ENCODE data around the gene SLC44A1.
"Not testable (repeated sequence)": the region's sequence is repeated elsewhere in the genome, so short reads cannot be mapped to it uniquely, and the experiment has no call there.

Gene SLC44A1

DNA sequence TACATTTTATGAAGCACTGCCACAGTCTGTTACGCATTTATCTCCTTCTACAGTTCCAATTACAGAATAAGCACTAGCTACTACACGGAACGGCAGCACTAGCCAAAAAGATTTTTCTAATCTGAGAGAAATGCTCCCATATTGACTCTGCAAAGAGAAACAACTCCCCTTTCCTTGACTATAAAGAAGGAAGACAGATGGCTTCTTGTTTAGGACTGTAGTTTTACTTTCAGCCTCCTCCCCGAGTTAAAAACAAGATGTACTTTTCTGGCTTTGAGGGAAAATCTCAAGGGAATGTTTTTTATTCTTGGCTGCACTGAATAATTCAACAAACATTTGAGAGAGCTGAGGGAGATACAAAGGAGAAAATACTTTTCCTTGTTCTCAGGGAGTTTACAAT lies 1.9 kb upstream of the SLC44A1 start:
- peak; percentile 97 for FAIRE-seq

DNA sequence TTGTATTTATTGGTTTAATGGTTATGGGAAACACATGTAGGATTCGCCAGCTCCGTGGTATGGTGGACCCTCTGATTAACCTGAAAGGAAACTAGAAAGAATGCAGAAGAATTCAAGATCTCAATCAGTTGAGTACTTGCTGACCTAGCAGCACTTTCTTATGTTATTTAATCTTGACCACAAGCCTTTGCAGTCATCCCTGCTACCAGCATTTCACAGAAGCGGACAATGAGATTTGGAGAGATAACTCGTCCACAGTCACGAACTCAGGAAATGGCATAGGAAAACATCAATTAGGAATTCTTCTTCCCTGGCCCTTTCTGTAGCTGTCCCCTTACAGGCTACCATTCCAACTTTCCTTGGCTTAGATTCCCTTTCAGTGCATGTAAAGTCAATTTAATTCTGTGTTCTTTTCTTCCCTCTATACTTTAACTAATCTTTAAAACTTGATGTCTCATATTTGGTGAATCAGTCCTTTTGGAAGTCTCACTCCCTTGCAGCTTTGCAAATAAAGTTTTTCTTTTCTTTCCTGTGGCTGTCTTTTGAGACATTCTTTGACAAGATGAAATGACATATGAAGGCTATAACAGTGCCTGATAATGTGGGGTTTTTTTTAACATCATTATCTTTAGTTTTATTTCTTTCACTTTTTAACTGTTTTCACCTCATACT lies 1.3 kb upstream of the SLC44A1 start:
- no peak for FAIRE-seq

DNA sequence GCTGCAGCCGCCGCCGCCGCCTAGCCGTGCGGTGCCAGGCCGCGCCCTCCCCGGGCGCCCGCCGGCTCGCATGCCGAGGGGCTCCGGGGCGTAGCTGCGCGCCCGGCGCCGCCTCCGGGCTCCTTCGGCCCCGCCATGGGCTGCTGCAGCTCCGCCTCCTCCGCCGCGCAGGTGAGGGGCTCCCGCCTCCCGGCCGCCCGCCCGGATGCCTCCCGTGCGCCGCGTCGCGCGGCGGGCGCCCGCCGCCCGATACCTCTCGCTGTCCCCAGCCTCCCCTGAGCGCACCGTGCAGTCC lies 230 bp downstream of the SLC44A1 start:
- FAIRE-seq = no peak

DNA sequence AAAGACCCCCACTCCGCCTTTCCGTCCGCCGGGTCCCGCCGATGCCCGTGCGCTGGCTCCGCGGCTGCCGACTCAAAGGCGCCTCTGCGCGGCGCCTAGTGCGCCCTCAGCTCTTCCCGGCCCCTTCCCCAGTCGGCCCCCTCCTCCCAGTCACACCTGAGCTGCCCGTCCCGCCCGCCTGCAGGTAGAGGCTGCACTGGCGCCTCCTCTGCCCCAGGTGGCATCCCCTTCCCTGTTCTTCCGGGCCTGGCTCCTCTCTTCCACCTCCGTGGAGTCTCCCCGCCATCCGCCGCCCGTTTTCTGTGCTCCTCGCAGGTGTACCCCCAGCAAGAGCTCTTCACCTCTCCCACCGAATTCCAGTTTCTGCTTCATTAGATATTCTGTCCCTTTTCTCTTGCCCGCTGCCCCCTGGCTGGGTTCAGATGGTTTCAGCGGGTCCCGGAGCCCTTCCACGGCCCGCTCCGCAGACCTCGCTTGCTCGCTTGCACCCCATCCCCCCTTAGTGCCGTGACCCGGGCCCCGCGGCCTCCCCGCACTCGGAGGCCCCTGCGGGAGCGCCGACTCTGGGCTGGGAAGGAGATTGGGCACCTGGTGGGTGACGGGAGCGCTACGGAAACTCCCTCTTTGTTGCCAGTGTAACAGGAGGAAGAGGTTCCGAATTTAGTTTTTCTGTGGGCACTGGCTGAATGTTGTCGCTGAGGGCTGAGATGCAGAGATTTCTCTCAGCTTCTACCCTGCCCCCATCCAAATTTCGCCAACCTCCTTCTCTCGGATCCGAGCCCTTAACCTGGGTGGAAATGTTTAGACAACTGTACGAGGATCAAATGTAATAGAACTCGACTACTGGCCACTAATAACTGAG lies 809 bp downstream of the SLC44A1 start:
- FAIRE-seq = no peak

DNA sequence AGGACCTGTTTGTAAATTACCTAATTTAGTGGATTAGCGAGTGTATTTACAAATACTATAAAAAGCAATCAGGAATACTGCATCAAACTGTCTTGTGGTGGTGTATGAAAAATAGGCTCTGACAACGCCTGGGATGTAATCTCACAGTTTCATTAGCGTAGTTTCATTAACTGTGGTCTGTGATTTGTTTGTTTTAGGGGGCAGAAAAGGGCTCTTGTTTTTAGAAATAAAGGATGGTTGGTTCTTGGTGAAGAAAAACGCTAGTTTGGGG lies 1.4 kb downstream of the SLC44A1 start:
- FAIRE-seq = no peak

- FAIRE-seq = no peak
These were observed 2.3 kb downstream of the SLC44A1 start for GRCh38 chr9:105246656-105247173.

- no peak for FAIRE-seq
These were observed 4.2 kb downstream of the SLC44A1 start for GRCh38 chr9:105248691-105249090.

DNA sequence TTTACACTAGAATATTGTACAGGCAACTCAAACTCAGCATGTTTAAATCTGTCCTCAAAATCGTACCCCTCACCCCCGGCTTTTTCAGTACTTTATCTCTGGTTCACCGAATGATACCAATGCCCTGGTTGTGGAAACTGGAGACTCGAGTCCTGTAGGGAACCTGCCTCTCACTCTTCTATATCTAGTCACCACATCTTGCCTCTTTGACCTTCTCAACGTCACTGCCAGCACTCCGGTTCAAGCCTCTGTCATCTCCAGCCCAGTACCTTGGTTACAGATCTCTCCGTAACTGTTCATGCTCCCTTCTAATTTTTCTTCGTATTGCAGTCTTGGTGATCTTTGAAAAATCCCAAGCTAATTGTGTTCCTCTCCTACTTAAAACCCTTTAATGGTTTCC lies 6.7 kb downstream of the SLC44A1 start:
- FAIRE-seq = no peak

DNA sequence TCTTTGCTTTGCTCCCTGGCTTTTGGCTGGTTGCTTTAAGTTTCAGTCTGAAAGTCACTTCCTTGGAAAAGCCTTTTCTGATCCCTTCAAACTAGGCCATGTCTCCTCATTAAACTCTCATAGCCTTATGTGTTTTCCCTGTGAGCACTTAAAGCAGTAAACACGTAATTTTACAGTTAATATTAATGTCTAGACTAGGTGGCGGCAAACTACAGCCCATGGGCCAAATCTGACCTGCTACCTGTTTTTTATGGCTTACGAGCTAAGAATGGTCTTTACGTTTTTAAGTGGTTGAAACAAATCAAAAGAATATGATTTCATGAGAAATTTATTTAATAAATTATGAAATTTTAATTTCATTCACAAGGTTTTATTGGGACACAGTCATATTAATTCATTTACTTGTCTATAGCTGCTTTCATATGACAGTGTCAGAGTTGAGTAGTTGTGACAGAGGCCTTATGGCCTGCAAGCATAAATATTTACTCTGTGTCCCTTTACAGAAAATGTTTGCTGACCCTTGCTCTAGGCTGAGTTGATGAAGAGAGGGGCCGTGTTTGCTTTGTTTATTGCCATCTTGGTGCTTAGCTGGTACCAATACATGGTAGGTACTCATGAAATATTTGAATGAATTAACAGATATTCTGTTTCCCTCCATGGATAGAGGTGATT lies 7.4 kb downstream of the SLC44A1 start:
- FAIRE-seq = no peak

DNA sequence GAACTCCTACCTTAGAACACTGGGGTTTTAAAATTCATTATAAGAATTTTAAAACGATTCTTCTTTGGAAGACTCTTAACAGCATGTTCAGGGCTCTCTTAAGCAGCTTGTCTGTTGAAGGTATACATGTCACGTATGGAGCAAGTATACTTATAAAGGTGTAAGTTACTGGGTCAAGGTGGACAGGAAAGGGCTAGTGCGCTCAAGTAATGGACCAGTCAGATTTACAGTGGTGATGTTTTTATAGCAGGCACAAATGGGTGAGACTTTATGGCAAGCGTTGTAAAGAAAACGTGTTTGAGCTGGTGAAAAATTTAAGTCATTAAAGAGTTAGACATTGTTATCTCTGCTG lies 7.9 kb downstream of the SLC44A1 start:
- no peak for FAIRE-seq

DNA sequence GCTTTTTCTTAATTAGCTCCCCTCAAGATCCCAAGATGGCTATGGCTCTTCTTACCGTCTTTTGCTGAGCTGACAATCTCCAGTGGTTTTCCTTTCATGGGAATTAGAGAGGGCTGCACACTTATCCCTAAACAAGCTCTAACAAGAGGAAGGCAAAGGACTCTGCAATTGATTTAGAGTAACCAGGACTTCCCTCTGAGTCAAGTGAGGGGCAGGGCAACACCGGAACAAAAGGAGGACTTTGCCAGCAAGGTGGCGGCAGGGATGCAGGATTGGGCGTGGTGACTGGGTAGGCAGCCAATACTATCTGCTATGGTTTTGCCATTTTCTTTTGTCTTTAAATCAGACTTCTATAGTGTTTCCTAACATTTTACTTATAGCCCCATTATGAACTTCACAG lies 9.8 kb downstream of the SLC44A1 start:
- no peak for FAIRE-seq

DNA sequence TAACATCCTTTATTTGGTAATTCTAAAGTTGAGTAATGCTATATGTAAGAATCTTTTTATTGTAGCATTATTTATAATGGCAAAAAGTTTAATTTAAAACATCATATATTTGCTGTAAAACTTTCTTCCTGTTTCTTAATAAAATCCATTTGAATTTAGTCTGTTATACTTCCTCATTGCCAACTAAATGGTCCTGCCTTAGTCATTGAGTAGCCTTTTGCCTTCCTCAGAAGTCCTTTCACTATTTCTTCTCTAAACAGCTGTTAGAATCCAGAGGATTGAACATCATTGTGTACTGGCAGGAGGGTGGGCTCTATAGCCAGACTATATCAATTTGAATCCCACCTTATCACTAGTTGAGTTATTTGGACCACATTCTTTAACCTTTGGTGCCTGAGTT lies 11.0 kb downstream of the SLC44A1 start:
- FAIRE-seq = no peak

- not testable (repeated sequence) for FAIRE-seq
These were observed 12.1 kb downstream of the SLC44A1 start for GRCh38 chr9:105256569-105256968.

GRCh38 chr9:105257809-105258208 lies 13.4 kb downstream of the SLC44A1 start:
- FAIRE-seq = no peak

DNA sequence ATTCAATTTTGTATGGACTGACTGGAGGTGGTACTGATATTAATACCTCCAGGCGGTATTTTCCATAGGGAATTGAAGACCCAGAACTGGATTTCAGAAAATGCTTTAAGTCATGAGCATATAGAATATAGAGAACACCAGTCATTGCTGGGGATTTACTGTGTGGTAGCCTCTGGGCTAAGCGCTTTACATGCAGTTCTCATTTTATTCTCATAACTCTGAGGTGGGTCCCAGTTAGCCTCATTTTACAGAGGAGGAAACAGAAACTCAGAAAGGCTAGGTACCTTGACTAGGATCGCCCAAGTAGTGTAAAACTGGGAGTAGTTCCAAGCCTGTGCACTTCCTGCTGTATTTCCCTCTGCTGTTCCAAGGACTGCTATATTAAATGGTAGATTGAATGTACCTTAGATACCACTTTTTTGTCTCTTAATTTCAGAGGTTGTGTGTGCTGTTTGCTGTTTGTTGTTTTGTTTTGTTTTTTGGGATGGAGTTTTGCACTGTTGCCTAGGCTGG lies 13.8 kb downstream of the SLC44A1 start:
- no peak for FAIRE-seq

DNA sequence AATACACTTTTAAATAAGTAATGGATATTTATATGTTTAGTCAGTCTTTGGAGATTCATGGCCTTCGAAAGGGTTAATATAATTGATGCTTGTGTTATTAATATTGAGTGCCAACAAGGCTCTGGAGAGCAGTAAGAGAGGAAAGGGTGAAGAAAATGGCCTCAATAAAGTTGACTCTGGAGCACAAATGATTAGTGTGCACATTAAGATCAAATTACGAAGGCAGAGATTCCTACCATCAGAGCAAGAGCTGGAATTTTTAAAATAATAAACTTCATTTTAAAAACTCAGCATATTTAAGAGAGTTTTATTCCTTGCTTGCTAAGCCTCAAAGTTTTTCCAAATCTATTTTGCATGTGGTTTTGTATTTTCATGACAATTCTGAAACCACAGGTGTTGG lies 14.8 kb downstream of the SLC44A1 start:
- FAIRE-seq = no peak

DNA sequence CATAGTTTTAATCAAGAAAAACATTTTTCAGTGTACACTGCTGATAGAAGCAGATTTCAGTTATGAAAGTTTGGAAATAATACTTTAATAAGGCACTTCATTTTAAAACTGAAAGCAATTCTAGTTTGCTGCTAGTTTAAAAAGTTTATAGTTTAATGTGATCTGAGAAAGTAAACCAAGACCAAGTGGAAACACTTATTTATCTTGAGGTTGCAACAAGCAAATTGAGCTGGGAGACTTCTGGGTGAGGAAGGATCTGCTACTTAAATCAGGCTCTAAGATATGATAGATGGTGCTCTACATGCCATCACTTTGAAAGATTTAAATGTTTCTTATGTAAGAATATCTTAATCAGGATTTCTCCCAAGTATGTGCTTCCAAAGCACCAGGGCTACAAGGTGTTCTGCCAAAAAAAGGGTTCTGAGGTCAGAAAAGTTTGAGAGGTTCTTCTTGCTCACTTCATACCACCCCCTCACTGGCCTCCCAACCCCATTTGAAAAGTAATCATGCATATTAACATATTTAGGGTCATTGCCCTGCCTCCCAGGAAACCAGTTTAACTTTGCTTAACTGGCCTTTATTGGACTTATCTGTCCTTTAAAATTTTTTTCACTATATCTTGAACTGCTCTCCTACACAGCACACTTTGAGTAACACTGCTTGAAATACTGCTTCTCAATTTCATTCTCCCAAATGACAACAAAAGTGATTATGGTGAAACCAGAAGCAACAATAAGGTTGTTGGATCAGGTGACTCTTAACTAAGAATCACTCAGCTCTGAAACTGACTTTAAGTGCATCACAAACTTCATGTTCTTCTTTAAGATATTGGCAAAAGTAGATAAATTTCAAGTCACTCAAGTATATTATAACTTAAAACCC lies 15.5 kb downstream of the SLC44A1 start:
- FAIRE-seq = no peak

- FAIRE-seq = no peak
These were observed 18.0 kb downstream of the SLC44A1 start for GRCh38 chr9:105262497-105262896.

GRCh38 chr9:105264380-105264779 lies 19.9 kb downstream of the SLC44A1 start:
- FAIRE-seq = no peak

- not testable (repeated sequence) for FAIRE-seq
These were observed 23.8 kb downstream of the SLC44A1 start for GRCh38 chr9:105268254-105268653.

GRCh38 chr9:105269593-105269992 lies 25.1 kb downstream of the SLC44A1 start:
- no peak for FAIRE-seq

- FAIRE-seq = no peak
These were observed 26.3 kb downstream of the SLC44A1 start for GRCh38 chr9:105270711-105271110.

- no peak for FAIRE-seq
These were observed 29.3 kb downstream of the SLC44A1 start for GRCh38 chr9:105273731-105274130.

Data from endometrium (tissue), 2 donors.